NT2/D1 (cell line): ENCODE results near the gene AGXT2.

Source experiments
- SUZ12 ChIP-seq: IDR thresholded peaks from 2 replicates; pipeline ENCODE4 v1.6.1; 2011; ENCODE audit not compliant: insufficient read length, insufficient read depth; ENCODE audit errors: extremely low read depth
- YY1 ChIP-seq: IDR thresholded peaks from 2 replicates; pipeline ENCODE4 v1.6.1; 2011; ENCODE audit not compliant: insufficient read length, insufficient read depth
- ZNF274 ChIP-seq: IDR thresholded peaks from 2 replicates; pipeline ENCODE4 v1.6.1; 2011; ENCODE audit warnings: mild to moderate bottlenecking, low read depth, low read length

DNA sequence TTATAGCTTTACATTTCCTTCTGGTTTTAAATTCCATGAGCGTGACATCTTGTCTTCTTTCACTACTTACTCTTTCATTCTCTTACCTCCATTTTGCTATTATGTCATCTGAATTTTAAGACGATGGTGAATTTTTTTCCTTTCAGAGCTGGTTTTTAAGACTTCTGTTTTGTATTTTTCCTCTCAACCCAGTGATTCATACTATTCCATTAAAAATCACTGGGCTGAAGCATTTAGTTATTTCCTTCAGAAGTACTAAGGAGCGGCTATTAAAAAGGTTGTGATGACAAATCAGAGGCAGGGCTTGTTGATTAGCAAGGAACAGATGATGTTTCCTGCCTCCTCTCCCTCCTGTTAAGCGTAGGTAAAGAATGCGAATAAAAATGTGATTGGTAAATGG, 16.5 kb downstream of the AGXT2 start:
- TF ChIP-seq YY1: no peak
- TF ChIP-seq ZNF274: no peak
- no peak for TF ChIP-seq SUZ12
